HUDEP-2 (cell line): ENCODE results near the gene GPR62.
A peak's percentile ranks its signal among the peaks of the same experiment; 100 is the strongest.

ENCODE experiments used
- DNase-seq, 76 experiments: peaks; one replicate each; lab custom pipeline; 2025; ENCODE audit not compliant: unreplicated experiment in 76 of 76; lab: John Stamatoyannopoulos, UW

Gene GPR62

GRCh38 chr3:51954105-51954504 is 1.1 kb upstream of the GPR62 start:
- DNase-seq = no peak

DNA sequence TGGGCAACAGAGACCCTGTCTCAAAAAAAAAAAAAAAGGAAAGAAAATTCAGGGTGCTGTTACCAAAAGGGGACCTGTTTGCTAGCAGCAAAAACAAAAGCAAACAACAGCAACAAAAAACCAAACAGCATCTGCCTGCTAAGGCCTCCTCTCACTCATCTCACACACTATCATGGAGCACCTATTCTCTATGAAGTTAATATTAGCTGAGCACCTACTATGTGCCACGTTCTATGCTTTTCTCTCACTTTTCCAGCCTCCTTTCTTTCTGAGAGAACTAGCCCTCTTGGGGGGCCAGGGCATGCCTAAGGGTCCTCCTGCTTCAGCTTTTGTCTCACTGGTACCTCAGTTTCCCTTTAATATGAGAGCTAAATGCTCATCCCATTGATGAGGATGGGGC is 468 bp upstream of the GPR62 start:
- DNase-seq = no peak

- DNase-seq = peak in 14 of 76 experiments; percentile 7 to 20 (median 15)
Measured at GRCh38 chr3:51955893-51956770, 951 bp downstream of the GPR62 start.

- DNase-seq = no peak
Measured at GRCh38 chr3:51957520-51958205, 2.5 kb downstream of the GPR62 start.

- DNase-seq = no peak
Measured at GRCh38 chr3:51958603-51959521, 3.7 kb downstream of the GPR62 start.

- no peak for DNase-seq
Measured at GRCh38 chr3:51959651-51960050, 4.5 kb downstream of the GPR62 start.

DNA sequence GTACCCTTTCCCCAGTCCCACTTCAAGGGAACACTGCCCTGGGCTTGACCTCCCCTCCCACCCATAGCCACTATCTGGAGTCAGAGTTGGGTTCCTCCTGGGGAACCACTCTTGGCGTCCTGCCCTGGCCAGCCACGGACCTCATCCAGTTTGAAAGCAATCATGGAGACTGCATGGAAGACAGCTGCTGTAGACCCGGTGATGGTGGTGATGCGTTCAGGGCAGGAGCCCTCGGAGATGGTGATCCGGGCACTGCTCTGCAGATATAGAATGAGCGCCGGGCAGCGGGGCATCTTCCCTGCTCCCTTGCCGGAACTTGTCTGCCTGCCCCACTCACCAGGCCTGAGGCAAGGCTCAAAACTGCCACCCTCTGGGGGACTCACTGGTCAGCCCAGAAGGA is 5.2 kb downstream of the GPR62 start:
- DNase-seq = no peak

- DNase-seq = no peak
Measured at GRCh38 chr3:51961011-51961410, 5.8 kb downstream of the GPR62 start.

GRCh38 chr3:51961602-51962569 is 6.7 kb downstream of the GPR62 start:
- no peak for DNase-seq

GRCh38 chr3:51962854-51963530 is 7.8 kb downstream of the GPR62 start:
- DNase-seq = no peak

DNA sequence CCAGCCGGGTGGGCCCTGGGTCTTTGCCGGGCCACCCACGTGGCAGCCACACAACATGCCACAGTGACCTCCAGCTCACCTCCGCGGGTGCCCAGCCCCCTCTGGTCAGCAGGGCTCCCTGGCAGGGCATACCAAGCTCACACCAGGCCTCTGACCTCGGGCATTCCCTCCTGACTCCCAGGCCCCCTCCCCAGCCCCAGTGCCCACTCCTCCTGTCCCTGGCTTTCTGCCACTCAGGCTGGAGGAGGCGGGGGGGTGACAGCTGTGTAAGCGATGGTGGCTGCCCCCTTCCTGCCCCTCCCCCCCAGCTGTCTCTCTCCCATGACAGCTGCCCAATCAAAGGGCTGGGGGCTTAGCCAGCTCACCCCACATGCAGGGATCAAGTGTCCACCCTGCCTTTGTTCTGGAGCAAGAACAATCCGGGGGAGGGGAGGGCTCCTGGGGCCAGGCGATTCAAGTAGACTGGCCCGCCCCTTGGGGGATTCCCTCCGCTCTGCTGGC is 8.8 kb downstream of the GPR62 start:
- no peak for DNase-seq

- DNase-seq = no peak
Measured at GRCh38 chr3:51964521-51964920, 9.3 kb downstream of the GPR62 start.

DNA sequence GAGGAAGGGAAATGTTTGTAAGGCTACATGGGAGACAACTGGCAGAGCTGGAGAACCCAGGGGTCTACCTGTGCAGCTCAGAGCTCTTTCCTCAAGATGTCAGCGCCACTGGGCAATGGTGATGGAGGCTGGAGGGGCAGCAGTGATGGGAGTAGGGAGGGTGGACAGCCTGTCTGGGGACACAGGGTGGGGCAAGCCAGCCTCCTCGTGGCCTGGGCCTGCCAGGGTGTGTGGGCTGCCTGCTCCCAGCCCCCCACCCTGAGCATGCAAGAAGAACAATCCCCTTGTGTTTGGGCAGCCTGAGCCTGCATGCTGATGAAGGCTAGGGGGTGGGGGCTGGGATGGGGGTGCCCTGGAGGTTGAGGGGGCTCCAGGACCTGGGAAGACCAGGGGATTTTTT is 10.8 kb downstream of the GPR62 start:
- DNase-seq = no peak

- DNase-seq = no peak
Measured at GRCh38 chr3:51966486-51966885, 11.3 kb downstream of the GPR62 start.

- no peak for DNase-seq
Measured at GRCh38 chr3:51966922-51967383, 11.8 kb downstream of the GPR62 start.

- peak in 1 of 76 experiments; percentile 26 for DNase-seq
Measured at GRCh38 chr3:51967384-51968169, 12.4 kb downstream of the GPR62 start, which contains the start of gene PCBP4. TSS of gene PCBP4 (minus strand) at chr3:51967454. CDS start at chr3:51961240, 6,214 bp downstream.

DNA sequence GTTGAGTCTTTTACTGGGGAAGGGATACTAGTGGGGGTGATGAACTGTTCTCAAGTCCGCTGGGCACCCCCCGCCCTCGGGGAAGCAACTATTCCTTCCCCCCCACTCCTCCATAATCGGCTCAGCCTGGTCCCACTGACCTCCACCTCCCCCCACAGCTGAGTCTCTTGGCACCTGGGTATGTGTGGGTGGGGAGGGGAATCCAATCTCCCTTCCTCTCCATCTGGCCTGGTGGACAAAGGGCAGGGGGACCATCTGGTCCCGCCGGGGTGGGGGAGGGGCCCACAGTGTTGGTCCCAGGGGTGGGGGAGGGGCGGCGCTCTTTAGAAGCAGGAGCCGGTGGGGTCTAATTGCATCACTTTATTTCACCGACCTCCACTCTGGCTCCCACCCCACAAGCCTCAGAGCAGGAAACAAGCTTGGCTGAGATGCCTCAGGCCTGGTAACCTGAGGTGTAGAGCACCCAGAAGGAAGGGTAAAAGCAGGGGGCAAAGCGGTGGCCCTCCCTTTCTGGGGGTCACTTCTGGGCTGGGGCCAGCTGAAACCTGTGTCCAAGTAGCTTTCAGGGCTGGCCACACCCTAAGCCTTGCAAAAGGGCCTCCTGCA is 13.1 kb downstream of the GPR62 start:
- no peak for DNase-seq
